Fibroblast of villous mesenchyme (primary cell): ENCODE results near the gene MAP3K6. TPM values are rescaled to one million over a fixed set of nuclear protein-coding genes. Genes with fewer than 3 reads are reported as not detected.

Experiments used
- DNase-seq: peaks from one replicate; pipeline ENCODE4 v3.0.0-alpha.2; 2010; ENCODE audit warnings: low read depth
- H3K4me3 ChIP-seq: 2 replicates; pipeline ENCODE4 v1.5.1; 2011; ENCODE audit warnings: low read depth, mild to moderate bottlenecking, low read length
- CTCF ChIP-seq: IDR thresholded peaks from 2 replicates; pipeline ENCODE4 v1.5.1; 2012; ENCODE audit warnings: low read depth, mild to moderate bottlenecking, low read length; ENCODE audit not compliant: insufficient read depth
- total RNA-seq: library from RNA; depleted of rRNA; stranded (reverse); fragments of >200 nt; gene quantifications from 2 replicates; pipeline ENCODE4 v1.2.3, GENCODE V29; 2012

The MAP3K6 gene
- total RNA-seq, 1 donor: 25.9 TPM

GRCh38 chr1:27331922-27332321 lies 34.8 kb downstream of the MAP3K6 start:
- no peak for TF ChIP-seq CTCF
- H3K4me3 ChIP-seq: no peak overlapping the region
- no peak for DNase-seq

- no peak for TF ChIP-seq CTCF
- H3K4me3 ChIP-seq: no peak overlapping the region
- DNase-seq: no peak
Measured at GRCh38 chr1:27331426-27331825, 35.3 kb downstream of the MAP3K6 start.

- no peak overlapping the region for H3K4me3 ChIP-seq
- TF ChIP-seq CTCF: no peak
- no peak for DNase-seq
Measured at GRCh38 chr1:27330786-27331185, 36.0 kb downstream of the MAP3K6 start.

- no peak for TF ChIP-seq CTCF
- DNase-seq: no peak
- H3K4me3 ChIP-seq: no peak overlapping the region
Measured at GRCh38 chr1:27327964-27328363, 38.8 kb downstream of the MAP3K6 start.

GRCh38 chr1:27325286-27325685 lies 41.5 kb downstream of the MAP3K6 start:
- no peak for TF ChIP-seq CTCF
- no peak for DNase-seq

GRCh38 chr1:27322569-27323240 lies 44.1 kb downstream of the MAP3K6 start:
- no peak for DNase-seq
- TF ChIP-seq CTCF: no peak
- H3K4me3 ChIP-seq: peak overlapping the region; percentile 100

More at GRCh38 chr1:27325286-27325685, 41.5 kb downstream of the MAP3K6 start:
- H3K4me3 ChIP-seq: no peak overlapping the region
